Stimulated activated CD4-positive, alpha-beta T cell treated with anti-CD3 and anti-CD28 coated beads, TNF-alpha, amount 100 ng/mL, for 48 hours (primary cell): ENCODE results near the gene MYBPC2.
"Not testable (repeated sequence)": the region's sequence is repeated elsewhere in the genome, so short reads cannot be mapped to it uniquely, and the experiment has no call there.

ENCODE experiments used
- DNase-seq, 3 donors: peaks; one replicate each; pipeline ENCODE4 v3.0.0-alpha.2; 2020; ENCODE audit warnings: low read depth in 3 of 3

Gene MYBPC2

GRCh38 chr19:50432221-50433028, at the start of gene MYBPC2:
Gene MYBPC2 (plus strand): TSS chr19:50432892. CDS start chr19:50432954, 62 bp downstream.
- no peak for DNase-seq

- no peak for DNase-seq
These were observed 49.5 kb upstream of the MYBPC2 start for GRCh38 chr19:50383001-50383851.

- peak; percentile 98 to 99 (median 98) for DNase-seq
These were observed 48.6 kb upstream of the MYBPC2 start, which contains the start of gene POLD1 for GRCh38 chr19:50383852-50384684. Gene POLD1 (plus strand): TSS chr19:50384347. CDS start chr19:50398852, 14,505 bp downstream.

- DNase-seq, result no peak
These were observed 47.8 kb upstream of the MYBPC2 start for GRCh38 chr19:50384685-50385535.

- no peak for DNase-seq
These were observed 45.4 kb upstream of the MYBPC2 start for GRCh38 chr19:50387176-50387867.

GRCh38 chr19:50387868-50388245, 44.8 kb upstream of the MYBPC2 start:
- DNase-seq, result no peak

- not testable (repeated sequence) for DNase-seq
These were observed 42.4 kb upstream of the MYBPC2 start for GRCh38 chr19:50390295-50390694.

GRCh38 chr19:50390952-50391351, 41.7 kb upstream of the MYBPC2 start:
- not testable (repeated sequence) for DNase-seq

GRCh38 chr19:50392759-50393158, 39.9 kb upstream of the MYBPC2 start:
- DNase-seq, result no peak

GRCh38 chr19:50393589-50393988, 39.1 kb upstream of the MYBPC2 start:
- no peak for DNase-seq

GRCh38 chr19:50394017-50394416, 38.7 kb upstream of the MYBPC2 start:
- no peak for DNase-seq

- no peak for DNase-seq
These were observed 33.9 kb upstream of the MYBPC2 start for GRCh38 chr19:50398675-50399367.

- no peak for DNase-seq
These were observed 33.3 kb upstream of the MYBPC2 start for GRCh38 chr19:50399368-50399745.

GRCh38 chr19:50401605-50402450, 30.9 kb upstream of the MYBPC2 start:
- DNase-seq, result no peak

- no peak for DNase-seq
These were observed 30.0 kb upstream of the MYBPC2 start for GRCh38 chr19:50402544-50403301.

GRCh38 chr19:50406156-50406820, 26.4 kb upstream of the MYBPC2 start:
- no peak for DNase-seq

GRCh38 chr19:50406829-50407228, 25.9 kb upstream of the MYBPC2 start:
- no peak for DNase-seq
